Kidney epithelial cell (primary cell): ENCODE results near the gene SPEF1. TPM values are rescaled to one million over a fixed set of nuclear protein-coding genes. Genes with fewer than 3 reads are reported as not detected.

Source experiments
- DNase-seq: peaks from one replicate; pipeline ENCODE4 v3.0.0-alpha.2; 2010; ENCODE audit warnings: low read depth
- H3K27me3 ChIP-seq: 2 replicates; pipeline ENCODE4 v1.6.0; 2011; ENCODE audit warnings: low read length; ENCODE audit not compliant: control insufficient read depth, insufficient read depth
- H3K36me3 ChIP-seq: 2 replicates; pipeline ENCODE4 v1.5.1; 2011; ENCODE audit warnings: low read length; ENCODE audit not compliant: control insufficient read depth, insufficient read depth
- H3K4me3 ChIP-seq: 2 replicates; pipeline ENCODE4 v1.5.1; 2011; ENCODE audit warnings: low read depth, mild to moderate bottlenecking, control low read depth, low read length
- CTCF ChIP-seq: IDR thresholded peaks from 2 replicates; pipeline ENCODE4 v1.5.1; 2011; ENCODE audit warnings: mild to moderate bottlenecking, moderate library complexity, low read length, control low read depth, inconsistent platforms; ENCODE audit not compliant: insufficient read depth, poor library complexity, severe bottlenecking
- total RNA-seq: library from RNA; depleted of rRNA; stranded (reverse); fragments of >200 nt; gene quantifications from 2 replicates; pipeline ENCODE4 v1.2.3, GENCODE V29; 2015

SPEF1 gene
- total RNA-seq, 1 donor from 2014 or later = not detected

- no peak for TF ChIP-seq CTCF
Measured at GRCh38 chr20:3775457-3776108, 5.7 kb downstream of the SPEF1 start.

GRCh38 chr20:3771552-3772058, 9.6 kb downstream of the SPEF1 start:
- H3K27me3 ChIP-seq = no peaks in the 10 kb centered on the region
- no peak overlapping the region for H3K4me3 ChIP-seq
- TF ChIP-seq CTCF = no peak
- no peaks in the 10 kb centered on the region for H3K36me3 ChIP-seq
- no peak for DNase-seq

More at GRCh38 chr20:3775457-3776108, 5.7 kb downstream of the SPEF1 start:
- Histone ChIP-seq H3K4me3 (no peak overlapping the region), H3K27me3 (peaks cover 20% of the 10 kb centered on the region), H3K36me3 (no peaks in the 10 kb centered on the region)
- no peak for DNase-seq

GRCh38 chr20:3768342-3769130, 12.7 kb downstream of the SPEF1 start:
- H3K36me3 ChIP-seq = no peaks in the 10 kb centered on the region
- no peaks in the 10 kb centered on the region for H3K27me3 ChIP-seq
- DNase-seq = peak; percentile 56
- peak; percentile 59 for TF ChIP-seq CTCF
- peak overlapping the region; percentile 77 for H3K4me3 ChIP-seq

GRCh38 chr20:3767427-3768341, 13.6 kb downstream of the SPEF1 start, which contains the start of gene ADISSP:
Gene ADISSP, minus strand, starts transcription at chr20:3767753. Its CDS starts 7,653 bp downstream, at chr20:3760100.
- Histone ChIP-seq H3K4me3 (peak within 1 kb of the TSS; percentile 79), H3K36me3 (no peaks in the 10 kb centered on the region), H3K27me3 (no peaks in the 10 kb centered on the region)
- peak; percentile 19 for TF ChIP-seq CTCF
- peak; percentile 91 for DNase-seq

GRCh38 chr20:3767110-3767426, 14.2 kb downstream of the SPEF1 start:
- TF ChIP-seq CTCF = no peak
- H3K4me3 ChIP-seq = peak overlapping the region; percentile 79
- H3K27me3 ChIP-seq = no peaks in the 10 kb centered on the region
- no peaks in the 10 kb centered on the region for H3K36me3 ChIP-seq
- no peak for DNase-seq
